ENCODE data around the gene TFR2. TPM values are rescaled to one million over a fixed set of nuclear protein-coding genes. Genes with fewer than 3 reads are reported as not detected.
"Not testable (repeated sequence)": the region's sequence is repeated elsewhere in the genome, so short reads cannot be mapped to it uniquely, and the experiment has no call there.

Gene TFR2
- total RNA-seq, 2 experiments from 2014 or later, result 13.1 to 14.5 TPM

DNA sequence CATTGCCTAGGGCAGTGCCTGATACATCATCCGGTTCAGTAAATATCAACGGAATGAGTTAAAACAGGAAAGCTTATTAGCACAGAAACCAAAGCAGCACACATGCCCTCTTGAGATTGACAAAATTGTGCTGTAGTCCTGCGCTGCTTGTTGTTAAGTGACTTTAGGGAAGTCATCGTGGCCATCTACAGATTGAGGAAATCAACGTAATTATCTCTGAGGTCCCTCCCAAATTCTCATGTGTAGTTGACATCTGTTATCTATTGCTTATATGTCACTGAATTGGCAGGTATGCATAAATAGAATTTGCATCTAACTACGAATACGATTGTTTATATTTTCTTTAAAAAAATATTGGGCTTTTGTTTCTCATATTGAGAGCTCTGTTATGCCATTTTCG is 28.7 kb upstream of the TFR2 start:
- ChIA-PET POLR2A (interaction anchor here (1.0 kb wide), 1 partner anchor 23 kb away, joined by 4 read pairs; no protein-coding TSS in a partner anchor), CTCF (interaction anchor here (0.9 to 2.0 kb wide), 5 partner anchors 11 to 37 kb away, joined by 3 to 8 read pairs (median 4); partner anchors contain the start of gene POP7)
- no peak for DNase-seq
- Mint-ChIP-seq H3K9me3 (ENCODE audit: insufficient read depth) (no peaks in the 10 kb centered on the region), H3K4me1 (ENCODE audit: low read depth) (peaks cover 9% of the 10 kb centered on the region), H3K27ac (no peak overlapping the region), H3K36me3 (ENCODE audit: low read depth) (peaks cover 3% of the 10 kb centered on the region), H3K27me3 (ENCODE audit: low read depth) (peaks cover 12% of the 10 kb centered on the region), H3K4me3 (no peak overlapping the region)
- no peak for ATAC-seq

GRCh38 chr7:100669106-100669505 is 27.8 kb upstream of the TFR2 start:
- H3K4me1 Mint-ChIP-seq (ENCODE audit: low read depth); ATAC-seq; H3K27ac Mint-ChIP-seq; H3K9me3 Mint-ChIP-seq (ENCODE audit: insufficient read depth); POLR2A ChIA-PET; DNase-seq; H3K4me3 Mint-ChIP-seq; H3K36me3 Mint-ChIP-seq (ENCODE audit: low read depth): not testable (repeated sequence)
- CTCF ChIA-PET, result interaction anchor here (2.0 kb wide), 1 partner anchor 36 kb away, joined by 5 read pairs; no protein-coding TSS in a partner anchor
- H3K27me3 Mint-ChIP-seq (ENCODE audit: low read depth), result peaks cover 12% of the 10 kb centered on the region

DNA sequence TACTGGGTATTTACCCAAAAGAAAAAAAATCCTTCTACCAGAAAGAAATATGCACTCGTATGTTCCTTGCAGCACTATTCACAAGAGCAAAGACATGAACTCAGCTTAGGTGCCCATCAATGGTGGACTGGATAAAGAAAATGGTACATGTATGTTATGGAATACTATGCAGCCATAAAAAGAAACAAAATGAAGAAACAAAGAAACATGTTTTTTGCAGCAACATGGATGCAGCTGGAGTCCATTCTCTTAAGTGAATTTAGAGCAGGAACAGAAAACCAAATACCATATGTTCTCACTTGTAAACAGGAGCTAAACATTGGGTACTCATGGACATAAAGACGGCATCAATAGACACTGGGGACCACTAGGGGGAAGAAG is 26.7 kb upstream of the TFR2 start:
- Mint-ChIP-seq H3K4me3 (no peak overlapping the region), H3K27ac (no peak overlapping the region)

DNA sequence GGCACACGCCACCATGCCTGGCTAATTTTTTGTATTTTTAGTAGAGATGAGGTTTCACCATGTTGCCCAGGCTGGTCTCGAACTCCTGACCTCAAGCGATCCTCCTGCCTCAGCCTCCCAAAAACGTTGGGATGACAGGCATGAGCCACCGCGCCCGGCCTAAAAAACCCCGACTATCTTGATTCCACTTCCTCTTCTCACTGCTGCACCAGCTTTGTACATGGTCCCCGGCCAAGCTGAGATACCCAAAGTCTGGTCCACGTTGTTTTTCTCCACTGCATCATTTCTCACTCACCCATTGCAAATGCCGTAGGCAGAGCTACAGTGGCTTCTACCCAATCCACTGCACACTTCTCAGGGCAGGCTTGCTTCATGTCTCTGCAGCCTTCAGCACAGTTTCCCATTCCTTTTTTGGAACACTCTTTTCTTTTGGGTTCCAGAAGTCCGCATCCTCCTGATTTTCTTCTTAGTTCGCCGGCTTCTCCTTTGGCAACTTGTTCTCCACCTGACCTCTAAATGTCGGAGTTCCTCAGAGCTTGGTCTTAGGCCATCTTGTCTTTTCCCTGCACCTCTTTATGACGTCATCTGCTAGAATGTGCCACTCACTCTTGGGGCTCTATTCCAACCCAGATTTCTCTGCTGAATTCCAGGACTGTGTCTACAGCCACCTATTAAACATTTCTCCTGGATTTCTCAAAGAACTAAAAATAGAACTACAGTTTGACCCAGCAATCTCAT is 26.1 kb upstream of the TFR2 start:
- Mint-ChIP-seq H3K27ac (no peak overlapping the region), H3K27me3 (ENCODE audit: low read depth) (peaks cover 12% of the 10 kb centered on the region), H3K9me3 (ENCODE audit: insufficient read depth) (no peaks in the 10 kb centered on the region), H3K36me3 (ENCODE audit: low read depth) (no peaks in the 10 kb centered on the region), H3K4me1 (ENCODE audit: low read depth) (peaks cover 6% of the 10 kb centered on the region), H3K4me3 (no peak overlapping the region)
- CTCF ChIA-PET, result interaction anchor here (0.6 to 1.6 kb wide), 3 partner anchors 9 to 38 kb away, joined by 3 to 4 read pairs (median 4); no protein-coding TSS in a partner anchor
- ATAC-seq (no peak), DNase-seq (no peak)
- POLR2A ChIA-PET, result no interaction called here

More for the DNA sequence above, 26.7 kb upstream of the TFR2 start:
- Mint-ChIP-seq H3K9me3 (ENCODE audit: insufficient read depth) (no peaks in the 10 kb centered on the region), H3K4me1 (ENCODE audit: low read depth) (peaks cover 9% of the 10 kb centered on the region), H3K36me3 (ENCODE audit: low read depth) (no peaks in the 10 kb centered on the region), H3K27me3 (ENCODE audit: low read depth) (peaks cover 12% of the 10 kb centered on the region)
- ATAC-seq (no peak), DNase-seq (no peak)
- POLR2A ChIA-PET, result no interaction called here
- CTCF ChIA-PET, result interaction anchor here (0.6 to 1.6 kb wide), 3 partner anchors 10 to 37 kb away, joined by 3 to 4 read pairs (median 4); no protein-coding TSS in a partner anchor

DNA sequence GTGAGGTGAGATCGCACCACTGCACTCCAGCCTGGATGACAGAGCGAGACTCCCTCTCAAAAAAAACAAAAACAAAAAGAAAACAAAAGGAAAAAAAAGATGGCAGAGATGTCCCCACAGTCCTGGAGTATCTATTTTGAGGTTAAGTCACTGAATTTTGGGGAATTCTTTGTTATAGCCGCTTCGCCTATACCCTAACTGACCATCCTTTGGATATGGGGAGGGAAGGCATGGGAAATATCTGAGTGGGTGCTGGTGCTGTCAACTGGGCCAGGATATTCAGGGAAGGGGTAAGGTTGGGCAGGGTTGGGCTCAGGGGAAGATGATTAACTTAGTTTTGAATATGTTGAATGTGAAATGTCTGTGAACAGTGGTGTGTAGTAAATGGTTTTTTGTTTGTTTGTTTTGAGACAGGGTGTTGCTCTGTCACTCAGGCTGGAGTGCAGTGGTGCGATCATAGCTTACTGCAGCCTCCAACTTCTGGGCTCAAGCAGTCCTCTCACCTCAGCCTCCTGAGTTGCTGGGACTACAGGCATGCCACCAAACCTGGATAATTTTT is 23.9 kb upstream of the TFR2 start:
- Mint-ChIP-seq H3K9me3 (ENCODE audit: insufficient read depth) (no peaks in the 10 kb centered on the region), H3K27me3 (ENCODE audit: low read depth) (peaks cover 6% of the 10 kb centered on the region), H3K4me3 (no peak overlapping the region), H3K27ac (no peak overlapping the region), H3K36me3 (ENCODE audit: low read depth) (no peaks in the 10 kb centered on the region), H3K4me1 (ENCODE audit: low read depth) (peaks cover 4% of the 10 kb centered on the region)
- ChIA-PET POLR2A (no interaction called here), CTCF (interaction anchor here (1.4 kb wide), 1 partner anchor 41 kb away, joined by 3 read pairs; the partner anchor contains the start of gene POP7)
- DNase-seq (no peak), ATAC-seq (no peak)

- POLR2A ChIA-PET; H3K27ac Mint-ChIP-seq; H3K9me3 Mint-ChIP-seq (ENCODE audit: insufficient read depth); H3K4me1 Mint-ChIP-seq (ENCODE audit: low read depth); H3K4me3 Mint-ChIP-seq; ATAC-seq; DNase-seq; H3K36me3 Mint-ChIP-seq (ENCODE audit: low read depth): not testable (repeated sequence)
- H3K27me3 Mint-ChIP-seq (ENCODE audit: low read depth), result peaks cover 16% of the 10 kb centered on the region
- CTCF ChIA-PET, result interaction anchor here (1.7 kb wide), 1 partner anchor 43 kb away, joined by 4 read pairs; the partner anchor contains the start of gene POP7
These were observed 20.9 kb upstream of the TFR2 start for GRCh38 chr7:100662194-100662776.

DNA sequence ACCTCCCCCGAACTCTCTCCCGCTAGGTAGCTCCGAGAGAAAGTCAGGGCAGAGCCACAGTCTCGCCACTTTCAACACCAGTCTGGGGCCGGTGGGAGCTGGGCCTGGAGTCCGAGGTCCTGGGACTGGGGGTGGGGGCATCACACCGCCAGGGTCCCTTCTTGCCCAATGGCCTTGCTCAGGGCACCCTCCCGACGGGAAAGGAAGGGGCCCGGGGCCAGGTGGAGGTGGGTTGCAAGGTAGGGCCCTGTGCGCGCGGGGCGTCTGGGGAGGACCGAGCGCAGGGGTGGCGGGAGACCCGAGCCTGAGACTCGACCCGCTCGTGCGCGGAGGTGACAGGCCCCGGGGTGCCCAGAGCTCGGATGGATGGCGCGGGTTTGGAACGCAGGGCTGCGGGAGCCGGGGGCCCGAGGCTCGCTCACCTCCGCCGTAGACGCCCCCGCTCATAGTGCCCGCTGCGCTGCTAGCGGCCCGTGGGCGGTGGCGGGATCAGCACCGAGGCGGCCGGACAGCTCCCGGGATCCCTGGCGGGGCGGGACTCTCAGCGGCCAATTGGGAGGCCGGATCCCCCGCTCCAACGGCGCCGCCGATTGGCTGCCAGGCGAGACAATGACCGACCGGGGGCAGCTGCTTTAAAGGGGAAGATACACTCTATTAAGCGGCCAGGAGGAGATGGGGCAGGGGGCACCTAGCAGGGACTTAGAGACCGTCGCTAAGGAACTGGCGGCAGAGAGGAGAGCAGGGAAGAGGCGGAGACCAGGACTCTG is 14.7 kb upstream of the TFR2 start, which contains the start of gene ACTL6B:
Gene ACTL6B (minus strand): TSS at position 541 of the 767 bp plus-strand sequence. CDS start 94 bp downstream, at position 447.
- H3K4me1 Mint-ChIP-seq (ENCODE audit: low read depth), result no peaks in the 10 kb centered on the region
- no peak within 1 kb of the TSS for H3K4me3 Mint-ChIP-seq

DNA sequence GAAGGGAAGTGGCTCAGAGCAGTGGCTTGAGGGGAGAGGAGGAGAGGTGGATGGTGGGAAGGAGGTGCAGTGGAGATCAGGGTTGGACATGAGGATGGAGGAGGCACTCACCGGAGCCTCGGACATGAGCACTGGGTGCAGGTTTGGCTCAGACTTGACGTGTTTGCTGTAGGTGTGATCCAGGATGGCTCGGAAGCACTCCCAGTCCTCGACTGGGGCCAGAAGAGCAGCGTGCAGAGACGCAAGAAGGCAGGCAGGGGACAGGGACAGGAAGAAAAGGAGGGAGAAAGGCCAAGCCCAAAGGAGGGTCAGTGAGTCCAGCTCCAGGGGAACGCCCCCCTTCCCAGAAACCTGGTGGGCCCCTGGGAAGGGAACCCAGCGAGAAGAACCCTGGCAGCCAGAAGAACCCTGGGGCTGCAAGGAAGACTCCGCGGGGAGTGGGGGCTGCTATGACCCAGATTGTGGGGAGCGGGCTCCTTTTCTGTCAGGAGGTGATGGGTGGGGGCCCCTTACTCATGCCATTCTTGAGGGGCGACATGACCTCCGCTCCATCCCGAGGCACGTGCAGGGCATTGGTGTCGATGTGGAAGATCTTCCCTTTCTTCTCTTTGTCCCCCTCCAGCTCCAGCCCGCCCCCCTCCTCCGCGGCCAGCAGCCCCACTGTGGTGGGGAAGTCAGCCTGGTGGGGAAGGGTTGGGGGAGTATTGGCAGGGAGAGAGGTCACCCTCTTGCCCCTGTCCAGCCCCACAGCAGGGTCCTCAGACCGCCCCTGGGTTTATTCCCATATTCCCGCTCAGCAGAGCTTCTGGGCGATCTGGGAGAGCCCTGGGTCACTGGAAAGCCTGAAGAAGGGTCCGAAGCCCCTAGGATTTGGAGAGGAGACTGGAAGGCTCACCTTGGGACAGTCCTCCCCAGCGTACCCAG is 13.8 kb upstream of the TFR2 start:
- no peak overlapping the region for H3K27ac Mint-ChIP-seq
- peaks cover 34% of the 10 kb centered on the region for H3K27me3 Mint-ChIP-seq (ENCODE audit: low read depth)
- ATAC-seq (no peak), DNase-seq (no peak)
- H3K4me1 Mint-ChIP-seq (ENCODE audit: low read depth), result no peaks in the 10 kb centered on the region
- no peaks in the 10 kb centered on the region for H3K36me3 Mint-ChIP-seq (ENCODE audit: low read depth)
- ChIA-PET POLR2A (no interaction called here), CTCF (no interaction called here)
- H3K9me3 Mint-ChIP-seq (ENCODE audit: insufficient read depth), result no peaks in the 10 kb centered on the region
- H3K4me3 Mint-ChIP-seq, result no peak overlapping the region

More for the DNA sequence above, 14.7 kb upstream of the TFR2 start, which contains the start of gene ACTL6B:
- ATAC-seq (peak; percentile 74), DNase-seq (peak; percentile 75)
- no peak within 1 kb of the TSS for H3K27ac Mint-ChIP-seq
- H3K36me3 Mint-ChIP-seq (ENCODE audit: low read depth), result no peaks in the 10 kb centered on the region
- peaks cover 34% of the 10 kb centered on the region for H3K27me3 Mint-ChIP-seq (ENCODE audit: low read depth)
- ChIA-PET POLR2A (interaction anchor here (0.7 to 0.9 kb wide), 2 partner anchors 8 to 446 kb away, joined by 3 to 4 read pairs; no protein-coding TSS in a partner anchor), CTCF (interaction anchor here (1.0 to 1.6 kb wide), 2 partner anchors 22 to 50 kb away, joined by 3 read pairs; partner anchors contain the start of gene POP7)
- H3K9me3 Mint-ChIP-seq (ENCODE audit: insufficient read depth), result no peaks in the 10 kb centered on the region

- POLR2A ChIA-PET, result no interaction called here
- Mint-ChIP-seq H3K4me1 (ENCODE audit: low read depth) (no peaks in the 10 kb centered on the region), H3K36me3 (ENCODE audit: low read depth) (no peaks in the 10 kb centered on the region), H3K9me3 (ENCODE audit: insufficient read depth) (no peaks in the 10 kb centered on the region), H3K27ac (no peak overlapping the region), H3K27me3 (ENCODE audit: low read depth) (peaks cover 21% of the 10 kb centered on the region), H3K4me3 (no peak overlapping the region)
- DNase-seq, result no peak
- CTCF ChIA-PET, result interaction anchor here (1.1 kb wide), 1 partner anchor 20 kb away, joined by 3 read pairs; no protein-coding TSS in a partner anchor
- no peak for ATAC-seq
These were observed 8.6 kb upstream of the TFR2 start for GRCh38 chr7:100649826-100650565.

- peaks cover 6% of the 10 kb centered on the region for H3K27me3 Mint-ChIP-seq (ENCODE audit: low read depth)
- no peak overlapping the region for H3K4me3 Mint-ChIP-seq
- H3K9me3 Mint-ChIP-seq (ENCODE audit: insufficient read depth), result no peaks in the 10 kb centered on the region
- ChIA-PET CTCF (no interaction called here), POLR2A (no interaction called here)
- peaks cover 2% of the 10 kb centered on the region for H3K4me1 Mint-ChIP-seq (ENCODE audit: low read depth)
- DNase-seq (peak; percentile 58), ATAC-seq (peak; percentile 75)
- H3K27ac Mint-ChIP-seq, result no peak overlapping the region
- H3K36me3 Mint-ChIP-seq (ENCODE audit: low read depth), result no peaks in the 10 kb centered on the region
These were observed 1.2 kb upstream of the TFR2 start for GRCh38 chr7:100642534-100642907.

Data from activated CD8-positive, alpha-beta T cell treated with anti-CD3 and anti-CD28 coated beads, Interleukin-2, amount 10 ng/mL, durations not matched to agents 7 days and 5 days (primary cell).